GM19324 (cell line): ENCODE data around the gene SLC25A6.
"Not testable (repeated sequence)": the region's sequence is repeated elsewhere in the genome, so short reads cannot be mapped to it uniquely, and the experiment has no call there.

Source experiments
- ATAC-seq: cut with Tn5 transposase; IDR thresholded peaks from one replicate; pipeline ENCODE4 v1.9.1; 2021; ENCODE audit warnings: mild to moderate bottlenecking, moderate library complexity; ENCODE audit not compliant: unreplicated experiment, low FRiP score

SLC25A6 gene

DNA sequence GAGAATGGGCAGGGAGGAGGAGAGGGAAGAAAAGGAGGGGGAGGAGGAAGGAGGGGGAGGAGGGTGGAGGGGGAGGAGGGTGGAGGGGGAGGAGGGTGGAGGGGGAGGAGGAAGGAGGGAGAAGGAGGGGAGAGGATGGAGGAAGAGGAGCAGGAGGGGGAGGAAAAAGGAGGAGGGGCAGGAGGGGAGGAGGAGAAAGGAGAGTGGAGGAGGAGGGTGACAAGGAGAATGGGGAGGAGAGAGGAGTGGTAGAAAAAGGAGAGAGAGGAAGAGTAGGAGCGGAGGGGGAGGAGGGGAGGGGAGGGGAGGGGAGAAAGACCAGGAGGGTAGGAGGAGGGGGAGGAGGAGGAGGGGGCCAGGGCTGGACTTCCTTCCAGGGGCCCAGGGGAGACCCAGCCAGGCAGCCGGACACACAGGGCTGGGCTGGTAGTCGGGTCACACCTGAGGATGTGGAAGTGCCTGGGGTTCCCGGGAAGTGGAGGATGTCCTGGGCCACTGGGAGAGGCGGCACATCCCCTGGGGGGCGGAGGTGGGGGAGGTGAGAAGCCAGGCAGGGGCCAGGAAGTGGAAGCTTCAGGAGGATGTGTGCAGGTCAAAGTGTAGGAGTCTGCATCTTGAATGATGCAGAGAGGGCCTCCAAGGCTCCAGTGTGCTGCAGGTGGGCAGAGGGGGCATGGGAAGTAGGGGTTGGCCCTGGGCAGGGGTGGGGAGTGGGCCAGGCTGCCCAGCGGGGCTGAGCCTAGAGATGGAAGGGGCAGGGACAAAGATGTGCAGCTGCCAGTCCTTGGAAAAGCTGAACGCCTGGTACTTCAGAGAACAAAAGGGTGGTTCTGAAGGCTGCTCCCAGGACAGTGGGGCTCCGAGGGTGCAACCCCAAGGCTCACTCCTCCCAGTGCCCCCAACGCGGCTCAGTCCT lies 36.5 kb downstream of the SLC25A6 start:
- ATAC-seq, result no peak

GRCh38 chrX:1354036-1355019 lies 37.6 kb downstream of the SLC25A6 start:
- no peak for ATAC-seq

GRCh38 chrX:1351981-1352714 lies 39.8 kb downstream of the SLC25A6 start:
- no peak for ATAC-seq

GRCh38 chrX:1349606-1350005 lies 42.3 kb downstream of the SLC25A6 start:
- ATAC-seq, result not testable (repeated sequence)

GRCh38 chrX:1341545-1342184 lies 50.2 kb downstream of the SLC25A6 start:
- ATAC-seq, result no peak

DNA sequence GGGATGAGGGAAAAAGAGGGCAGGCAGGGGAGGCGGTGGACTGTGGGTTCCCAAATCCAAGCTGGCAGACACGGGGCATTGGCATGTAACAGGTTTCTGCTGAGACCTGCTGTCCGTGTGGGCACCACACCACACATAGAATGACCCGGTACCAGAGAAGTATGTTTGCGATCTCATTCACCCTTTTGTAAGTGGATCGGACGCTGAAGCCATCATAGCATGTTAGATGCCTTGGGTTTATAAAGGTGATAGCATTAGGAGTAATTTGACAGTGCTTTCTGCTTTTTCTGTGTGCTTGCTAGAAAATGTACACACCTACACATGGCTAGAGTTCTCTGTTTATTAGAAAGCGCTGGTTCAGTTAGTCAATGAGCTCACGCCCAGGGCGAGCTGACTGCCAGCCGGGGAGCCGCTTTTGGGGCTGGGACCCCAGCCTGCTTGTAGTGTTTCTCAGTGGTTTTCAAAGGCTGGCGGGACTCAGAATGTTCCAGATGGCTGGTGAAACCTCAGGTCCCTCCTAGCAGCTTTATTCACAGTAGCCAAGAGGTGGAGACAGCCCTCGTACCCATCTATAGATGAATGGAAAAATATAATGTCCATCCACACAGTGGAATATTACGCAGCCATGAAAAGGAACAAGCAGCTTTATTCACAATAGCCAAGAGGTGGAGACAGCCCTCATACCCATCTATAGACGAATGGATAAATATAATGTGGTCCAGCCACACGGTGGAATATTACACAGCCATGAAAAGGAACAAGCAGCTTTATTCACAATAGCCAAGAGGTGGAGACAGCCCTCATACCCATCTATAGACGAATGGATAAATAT lies 54.7 kb downstream of the SLC25A6 start:
- ATAC-seq, result peak; percentile 40

DNA sequence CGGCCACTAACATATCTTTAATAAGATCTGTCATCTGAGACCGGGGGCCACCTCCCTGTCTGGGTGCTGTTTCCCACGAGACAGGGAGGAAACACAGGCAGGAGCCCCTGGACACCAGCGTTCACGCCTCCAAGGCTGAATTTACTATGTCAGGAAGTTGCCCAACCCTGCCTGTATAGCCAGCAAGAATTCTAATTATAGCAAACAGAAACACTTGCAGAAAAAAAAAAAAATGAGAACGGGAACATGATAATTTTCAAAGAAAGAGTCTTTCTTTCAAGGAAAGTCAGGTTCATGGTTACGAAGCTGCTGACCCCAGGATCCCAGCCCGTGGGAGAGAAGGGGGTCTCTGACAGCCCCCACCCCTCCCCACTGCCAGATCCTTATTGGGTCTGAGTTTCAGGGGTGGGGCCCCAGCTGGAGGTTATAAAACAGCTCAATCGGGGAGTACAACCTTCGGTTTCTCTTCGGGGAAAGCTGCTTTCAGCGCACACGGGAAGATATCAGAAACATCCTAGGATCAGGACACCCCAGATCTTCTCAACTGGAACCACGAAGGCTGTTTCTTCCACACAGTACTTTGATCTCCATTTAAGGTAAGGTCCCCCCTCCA lies 55.5 kb downstream of the SLC25A6 start, which contains the start of gene IL3RA:
IL3RA (plus strand) TSS at position 455 of the 613 bp plus-strand sequence. CDS start 4,981 bp downstream, outside the sequence.
- ATAC-seq, result peak; percentile 39
